SK-N-SH treated with all-trans-retinoic acid at 6 μM for 48 hours (cell line): ENCODE measurements around the gene ETFB.

Experiments
- ATAC-seq: fragments of 200-7000 bp; cut with Tn5 transposase; 3 replicates; pipeline ENCODE4 v1.9.1; 2020; ENCODE audit warnings: mild to moderate bottlenecking, moderate library complexity
- ARNTL ChIP-seq: fragments of 450-650 bp; formaldehyde crosslinking; IDR thresholded peaks from 2 replicates; pipeline ENCODE4 v1.5.0; 2020; ENCODE audit warnings: low read depth, mild to moderate bottlenecking, moderate library complexity, borderline replicate concordance
- BACH2 ChIP-seq: fragments of 250-450 bp; sonication (Bioruptor Pico); IDR thresholded peaks from 2 replicates; pipeline ENCODE4 v1.9.0; 2021; ENCODE audit warnings: mild to moderate bottlenecking, borderline replicate concordance
- CSDC2 ChIP-seq: fragments of 250-450 bp; sonication (Bioruptor Pico); IDR thresholded peaks from 2 replicates; pipeline ENCODE4 v1.5.0; 2020; ENCODE audit warnings: mild to moderate bottlenecking, moderate library complexity
- ESRRG ChIP-seq: fragments of 250-450 bp; sonication (Bioruptor Pico); IDR thresholded peaks from 2 replicates; pipeline ENCODE4 v1.6.1; 2021; ENCODE audit warnings: mild to moderate bottlenecking
- GLIS3 ChIP-seq: fragments of 250-450 bp; sonication (Bioruptor Pico); IDR thresholded peaks from 2 replicates; pipeline ENCODE4 v1.5.0; 2020; ENCODE audit warnings: mild to moderate bottlenecking, moderate library complexity
- ISL1 ChIP-seq: fragments of 250-450 bp; sonication (Bioruptor Pico); IDR thresholded peaks from 2 replicates; pipeline ENCODE4 v2.1.2; 2022; ENCODE audit warnings: mild to moderate bottlenecking, moderate library complexity
- OSR1 ChIP-seq: fragments of 250-450 bp; sonication (Bioruptor Pico); IDR thresholded peaks from 2 replicates; pipeline ENCODE4 v1.8.0; 2022; ENCODE audit warnings: moderate library complexity, mild to moderate bottlenecking, inconsistent platforms
- POU6F1 ChIP-seq: fragments of 250-450 bp; sonication (Bioruptor Pico); IDR thresholded peaks from 2 replicates; pipeline ENCODE4 v1.8.0; 2021; ENCODE audit warnings: low read depth, mild to moderate bottlenecking, moderate library complexity, borderline replicate concordance
- PPARA ChIP-seq: fragments of 250-450 bp; sonication (Bioruptor Pico); IDR thresholded peaks from 2 replicates; pipeline ENCODE4 v1.5.0; 2020; ENCODE audit warnings: mild to moderate bottlenecking, borderline replicate concordance
- RARB ChIP-seq: fragments of 250-450 bp; sonication (Bioruptor Pico); IDR thresholded peaks from 2 replicates; pipeline ENCODE4 v1.8.0; 2021; ENCODE audit warnings: mild to moderate bottlenecking, moderate library complexity
- SNAI2 ChIP-seq: fragments of 250-450 bp; sonication (Bioruptor Pico); IDR thresholded peaks from 2 replicates; pipeline ENCODE4 v1.5.0; 2020; ENCODE audit warnings: mild to moderate bottlenecking, moderate library complexity
- TCF4 ChIP-seq: fragments of 250-450 bp; sonication (Bioruptor Pico); IDR thresholded peaks from 2 replicates; pipeline ENCODE4 v1.8.0; 2021; ENCODE audit warnings: mild to moderate bottlenecking, moderate library complexity, borderline replicate concordance
- TOX ChIP-seq: fragments of 250-450 bp; sonication (Bioruptor Pico); IDR thresholded peaks from 2 replicates; pipeline ENCODE4 v1.8.0; 2021; ENCODE audit warnings: mild to moderate bottlenecking, moderate library complexity, borderline replicate concordance
- ZC3H10 ChIP-seq: fragments of 250-450 bp; sonication (Bioruptor Pico); IDR thresholded peaks from 2 replicates; pipeline ENCODE4 v1.5.1; 2021; ENCODE audit warnings: mild to moderate bottlenecking, moderate library complexity
- ZFP3 ChIP-seq: fragments of 250-450 bp; sonication (Bioruptor Pico); IDR thresholded peaks from 2 replicates; pipeline ENCODE4 v1.5.0; 2020; ENCODE audit warnings: mild to moderate bottlenecking, moderate library complexity
- ZFP30 ChIP-seq: fragments of 450-650 bp; formaldehyde crosslinking; IDR thresholded peaks from 2 replicates; pipeline ENCODE4 v1.5.0; 2022; ENCODE audit warnings: mild to moderate bottlenecking, moderate library complexity
- ZNF565 ChIP-seq: fragments of 450-650 bp; formaldehyde crosslinking; conservative IDR thresholded peaks from 2 replicates; pipeline ENCODE4 v1.5.0; 2020; ENCODE audit warnings: low read depth, mild to moderate bottlenecking, moderate library complexity
- ZNF70 ChIP-seq: fragments of 450-650 bp; formaldehyde crosslinking; IDR thresholded peaks from 2 replicates; pipeline ENCODE4 v1.5.0; 2020; ENCODE audit warnings: mild to moderate bottlenecking, moderate library complexity
- ZNF8 ChIP-seq: fragments of 450-650 bp; formaldehyde crosslinking; IDR thresholded peaks from 2 replicates; pipeline ENCODE4 v1.5.0; 2020; ENCODE audit warnings: mild to moderate bottlenecking, moderate library complexity
- TF ChIP-seq, protein P1 (sequence below): fragments of 250-450 bp; sonication (Bioruptor Pico); IDR thresholded peaks from 2 replicates; pipeline ENCODE4 v1.5.1; 2020; ENCODE audit warnings: low read depth, mild to moderate bottlenecking, moderate library complexity
- TF ChIP-seq, protein P2 (sequence below): fragments of 250-450 bp; sonication (Bioruptor Pico); IDR thresholded peaks from 2 replicates; pipeline ENCODE4 v1.8.0; 2020; ENCODE audit warnings: mild to moderate bottlenecking, moderate library complexity, borderline replicate concordance
- TF ChIP-seq, protein P3 (sequence below): fragments of 250-450 bp; sonication (Bioruptor Pico); IDR thresholded peaks from 2 replicates; pipeline ENCODE4 v1.5.0; 2020; ENCODE audit warnings: mild to moderate bottlenecking, moderate library complexity

ETFB gene

DNA sequence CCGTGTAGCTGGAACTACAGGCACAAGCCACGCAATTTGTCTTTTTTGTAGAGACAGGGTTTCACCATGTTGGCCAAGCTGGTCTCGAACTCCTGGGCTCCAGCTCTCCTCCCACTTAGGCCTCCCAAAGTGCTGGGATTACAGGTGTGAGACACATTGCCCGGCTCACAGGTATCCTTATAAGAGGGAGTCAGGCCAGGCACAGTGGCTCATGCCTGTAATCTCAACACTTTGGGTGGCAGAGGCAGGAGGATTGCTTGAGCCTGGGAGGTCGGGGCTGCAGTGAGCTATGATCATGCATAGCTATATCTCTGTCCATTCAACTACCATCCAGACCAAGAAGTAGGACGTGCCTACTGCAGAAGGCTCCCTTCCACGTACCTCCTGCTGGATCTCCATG, 64.9 kb downstream of the ETFB start:
- TF ChIP-seq SNAI2 (CRISPR knock-in tag) (no peak), PPARA (no peak), ISL1 (CRISPR knock-in tag) (no peak), BACH2 (CRISPR knock-in tag) (no peak), ESRRG (CRISPR knock-in tag) (no peak), OSR1 (CRISPR knock-in tag) (no peak), TOX (no peak), ZFP3 (no peak), ZNF8 (CRISPR knock-in tag) (no peak), ZFP30 (CRISPR knock-in tag) (no peak), ARNTL (CRISPR knock-in tag) (no peak), ZNF70 (CRISPR knock-in tag) (no peak), RARB (CRISPR knock-in tag) (no peak)
- TF ChIP-seq, protein P1, sequence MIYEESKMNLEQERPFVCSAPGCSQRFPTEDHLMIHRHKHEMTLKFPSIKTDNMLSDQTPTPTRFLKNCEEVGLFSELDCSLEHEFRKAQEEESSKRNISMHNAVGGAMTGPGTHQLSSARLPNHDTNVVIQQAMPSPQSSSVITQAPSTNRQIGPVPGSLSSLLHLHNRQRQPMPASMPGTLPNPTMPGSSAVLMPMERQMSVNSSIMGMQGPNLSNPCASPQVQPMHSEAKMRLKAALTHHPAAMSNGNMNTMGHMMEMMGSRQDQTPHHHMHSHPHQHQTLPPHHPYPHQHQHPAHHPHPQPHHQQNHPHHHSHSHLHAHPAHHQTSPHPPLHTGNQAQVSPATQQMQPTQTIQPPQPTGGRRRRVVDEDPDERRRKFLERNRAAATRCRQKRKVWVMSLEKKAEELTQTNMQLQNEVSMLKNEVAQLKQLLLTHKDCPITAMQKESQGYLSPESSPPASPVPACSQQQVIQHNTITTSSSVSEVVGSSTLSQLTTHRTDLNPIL (CRISPR knock-in tag), result no peak
- TF ChIP-seq, protein P2, sequence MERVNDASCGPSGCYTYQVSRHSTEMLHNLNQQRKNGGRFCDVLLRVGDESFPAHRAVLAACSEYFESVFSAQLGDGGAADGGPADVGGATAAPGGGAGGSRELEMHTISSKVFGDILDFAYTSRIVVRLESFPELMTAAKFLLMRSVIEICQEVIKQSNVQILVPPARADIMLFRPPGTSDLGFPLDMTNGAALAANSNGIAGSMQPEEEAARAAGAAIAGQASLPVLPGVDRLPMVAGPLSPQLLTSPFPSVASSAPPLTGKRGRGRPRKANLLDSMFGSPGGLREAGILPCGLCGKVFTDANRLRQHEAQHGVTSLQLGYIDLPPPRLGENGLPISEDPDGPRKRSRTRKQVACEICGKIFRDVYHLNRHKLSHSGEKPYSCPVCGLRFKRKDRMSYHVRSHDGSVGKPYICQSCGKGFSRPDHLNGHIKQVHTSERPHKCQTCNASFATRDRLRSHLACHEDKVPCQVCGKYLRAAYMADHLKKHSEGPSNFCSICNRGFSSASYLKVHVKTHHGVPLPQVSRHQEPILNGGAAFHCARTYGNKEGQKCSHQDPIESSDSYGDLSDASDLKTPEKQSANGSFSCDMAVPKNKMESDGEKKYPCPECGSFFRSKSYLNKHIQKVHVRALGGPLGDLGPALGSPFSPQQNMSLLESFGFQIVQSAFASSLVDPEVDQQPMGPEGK (CRISPR knock-in tag), result no peak
- TF ChIP-seq, protein P3, sequence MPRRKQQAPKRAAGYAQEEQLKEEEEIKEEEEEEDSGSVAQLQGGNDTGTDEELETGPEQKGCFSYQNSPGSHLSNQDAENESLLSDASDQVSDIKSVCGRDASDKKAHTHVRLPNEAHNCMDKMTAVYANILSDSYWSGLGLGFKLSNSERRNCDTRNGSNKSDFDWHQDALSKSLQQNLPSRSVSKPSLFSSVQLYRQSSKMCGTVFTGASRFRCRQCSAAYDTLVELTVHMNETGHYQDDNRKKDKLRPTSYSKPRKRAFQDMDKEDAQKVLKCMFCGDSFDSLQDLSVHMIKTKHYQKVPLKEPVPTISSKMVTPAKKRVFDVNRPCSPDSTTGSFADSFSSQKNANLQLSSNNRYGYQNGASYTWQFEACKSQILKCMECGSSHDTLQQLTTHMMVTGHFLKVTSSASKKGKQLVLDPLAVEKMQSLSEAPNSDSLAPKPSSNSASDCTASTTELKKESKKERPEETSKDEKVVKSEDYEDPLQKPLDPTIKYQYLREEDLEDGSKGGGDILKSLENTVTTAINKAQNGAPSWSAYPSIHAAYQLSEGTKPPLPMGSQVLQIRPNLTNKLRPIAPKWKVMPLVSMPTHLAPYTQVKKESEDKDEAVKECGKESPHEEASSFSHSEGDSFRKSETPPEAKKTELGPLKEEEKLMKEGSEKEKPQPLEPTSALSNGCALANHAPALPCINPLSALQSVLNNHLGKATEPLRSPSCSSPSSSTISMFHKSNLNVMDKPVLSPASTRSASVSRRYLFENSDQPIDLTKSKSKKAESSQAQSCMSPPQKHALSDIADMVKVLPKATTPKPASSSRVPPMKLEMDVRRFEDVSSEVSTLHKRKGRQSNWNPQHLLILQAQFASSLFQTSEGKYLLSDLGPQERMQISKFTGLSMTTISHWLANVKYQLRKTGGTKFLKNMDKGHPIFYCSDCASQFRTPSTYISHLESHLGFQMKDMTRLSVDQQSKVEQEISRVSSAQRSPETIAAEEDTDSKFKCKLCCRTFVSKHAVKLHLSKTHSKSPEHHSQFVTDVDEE, result no peak
- TF ChIP-seq, all 23 proteins: peak for 0
- ATAC-seq, result no peak

- no peak for ATAC-seq
- no peak for TF ChIP-seq RARB (CRISPR knock-in tag)
- TF ChIP-seq ZNF565 (CRISPR knock-in tag), result no peak
- no peak for TF ChIP-seq BACH2 (CRISPR knock-in tag)
- no peak for TF ChIP-seq ZC3H10 (CRISPR knock-in tag)
- TF ChIP-seq OSR1 (CRISPR knock-in tag), result no peak
- no peak for TF ChIP-seq CSDC2 (CRISPR knock-in tag)
- no peak for TF ChIP-seq TCF4 (CRISPR knock-in tag)
- no peak for TF ChIP-seq ZFP3
- no peak for TF ChIP-seq GLIS3 (CRISPR knock-in tag)
- TF ChIP-seq PPARA, result no peak
- no peak for TF ChIP-seq ESRRG (CRISPR knock-in tag)
- TF ChIP-seq SNAI2 (CRISPR knock-in tag), result no peak
These were observed 68.8 kb downstream of the ETFB start for GRCh38 chr19:51297406-51297805.

- TF ChIP-seq, protein P1 (CRISPR knock-in tag), result no peak
- TF ChIP-seq ZFP30 (CRISPR knock-in tag) (no peak), PPARA (no peak), SNAI2 (CRISPR knock-in tag) (no peak), ISL1 (CRISPR knock-in tag) (no peak), OSR1 (CRISPR knock-in tag) (no peak), ARNTL (CRISPR knock-in tag) (no peak), ZC3H10 (CRISPR knock-in tag) (no peak), ZNF565 (CRISPR knock-in tag) (no peak), POU6F1 (CRISPR knock-in tag) (no peak), CSDC2 (CRISPR knock-in tag) (no peak), ZNF8 (CRISPR knock-in tag) (no peak)
- TF ChIP-seq, protein P2 (CRISPR knock-in tag), result no peak
- ATAC-seq, result peak; percentile 41
These were observed 69.7 kb downstream of the ETFB start for GRCh38 chr19:51296336-51297093.
